ENCODE results near the gene PCSK7. TPM values are rescaled to one million over a fixed set of nuclear protein-coding genes. Genes with fewer than 3 reads are reported as not detected.

The PCSK7 gene
- total and polyA plus RNA-seq, 2 donors (not counting 3 experiments of a cell fraction or from before 2014, with no cell fraction given): 40.8 to 72.7 TPM

DNA sequence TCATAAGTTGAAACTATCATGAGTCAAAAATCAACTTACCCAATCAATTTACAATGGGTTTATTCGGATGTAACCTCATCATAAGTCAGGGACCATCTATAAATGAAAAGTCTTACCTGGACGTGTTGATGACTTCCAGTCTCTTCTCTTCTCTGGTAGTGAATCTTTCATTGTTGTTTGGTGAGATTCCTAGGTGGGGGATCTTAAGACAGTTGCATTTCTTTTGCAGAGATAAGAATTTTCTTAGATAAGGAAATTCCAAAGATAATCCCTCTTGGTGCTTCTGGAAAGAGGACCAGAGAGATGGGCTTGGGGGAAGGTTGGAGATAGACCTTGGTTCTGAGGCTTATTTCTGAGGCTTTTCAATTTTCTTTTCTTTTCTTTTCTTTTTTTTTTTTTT, 38.0 kb upstream of the PCSK7 start:
- FAIRE-seq (no peak), DNase-seq (ENCODE audit: low read depth, low spot score) (no peak)
- Histone ChIP-seq H3K4me3 (replicated peaks in 1 of 3; ENCODE audit: insufficient read depth in 1 of 3, low read depth in 1 of 3, low read length in 3 of 3) (no peak overlapping the region), H3K27me3 (ENCODE audit: control insufficient read depth in 2 of 2, insufficient read depth in 2 of 2, low read length in 2 of 2) (no peaks in the 10 kb centered on the region), H3K79me2 (ENCODE audit: control insufficient read depth, insufficient read depth, low read length) (no peaks in the 10 kb centered on the region), H3K9me1 (replicated peaks; ENCODE audit: control insufficient read depth, extremely low read depth, insufficient read depth, low read length) (no peaks in the 10 kb centered on the region), H3K4me2 (ENCODE audit: insufficient read depth, low read length) (no peak overlapping the region), H4K20me1 (replicated peaks; ENCODE audit: control insufficient read depth, extremely low read depth, insufficient read depth, low read length) (no peaks in the 10 kb centered on the region), H3K27ac (ENCODE audit: insufficient read depth, low read depth, low read length) (no peak overlapping the region), H3K36me3 (ENCODE audit: control insufficient read depth in 2 of 2, extremely low read depth in 1 of 2, insufficient read depth in 2 of 2, low read length in 2 of 2) (no peaks in the 10 kb centered on the region), H3K4me1 (ENCODE audit: control insufficient read depth, extremely low read depth, insufficient read depth, low read length) (no peaks in the 10 kb centered on the region), H3K9ac (replicated peaks; ENCODE audit: extremely low read depth, insufficient read depth, low read length) (no peak overlapping the region), H3K9me3 (replicated peaks; ENCODE audit: control insufficient read depth, insufficient read depth, low read length) (no peaks in the 10 kb centered on the region), H2AFZ (ENCODE audit: low read depth, low read length) (no peak overlapping the region)
- no TSS peak for BruUV-seq (replicated peaks)
- ChIA-PET CTCF (interaction anchor here (1.4 kb wide), 1 partner anchor 23 kb away, joined by 3 read pairs; no protein-coding TSS in a partner anchor), POLR2A (no interaction called here)
- TF ChIP-seq GATA2 (IDR thresholded peaks at IDR 0.05; ENCODE audit: insufficient read depth, insufficient read length, low read depth, low read length) (no peak), POLR2AphosphoS5 (IDR thresholded peaks at IDR 0.05; ENCODE audit: insufficient read depth, low read depth, low read length) (no peak), JUN (IDR thresholded peaks at IDR 0.05; ENCODE audit: borderline replicate concordance, insufficient read depth, insufficient read length, low read depth) (no peak), FOS (IDR thresholded peaks at IDR 0.05; ENCODE audit: borderline replicate concordance, insufficient read depth, low read length) (no peak), EZH2 (IDR thresholded peaks at IDR 0.05; ENCODE audit: borderline replicate concordance, low read depth, low read length, severe bottlenecking) (no peak), POLR2A (IDR thresholded peaks at IDR 0.05; ENCODE audit: low read depth, low read length) (no peak), MYC (IDR thresholded peaks at IDR 0.05; ENCODE audit: low read depth, low read length) (no peak)
- TF ChIP-seq, protein P1, sequence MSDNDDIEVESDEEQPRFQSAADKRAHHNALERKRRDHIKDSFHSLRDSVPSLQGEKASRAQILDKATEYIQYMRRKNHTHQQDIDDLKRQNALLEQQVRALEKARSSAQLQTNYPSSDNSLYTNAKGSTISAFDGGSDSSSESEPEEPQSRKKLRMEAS (IDR thresholded peaks at IDR 0.05; ENCODE audit: insufficient read depth, insufficient read length): no peak
- TF ChIP-seq, protein P2, sequence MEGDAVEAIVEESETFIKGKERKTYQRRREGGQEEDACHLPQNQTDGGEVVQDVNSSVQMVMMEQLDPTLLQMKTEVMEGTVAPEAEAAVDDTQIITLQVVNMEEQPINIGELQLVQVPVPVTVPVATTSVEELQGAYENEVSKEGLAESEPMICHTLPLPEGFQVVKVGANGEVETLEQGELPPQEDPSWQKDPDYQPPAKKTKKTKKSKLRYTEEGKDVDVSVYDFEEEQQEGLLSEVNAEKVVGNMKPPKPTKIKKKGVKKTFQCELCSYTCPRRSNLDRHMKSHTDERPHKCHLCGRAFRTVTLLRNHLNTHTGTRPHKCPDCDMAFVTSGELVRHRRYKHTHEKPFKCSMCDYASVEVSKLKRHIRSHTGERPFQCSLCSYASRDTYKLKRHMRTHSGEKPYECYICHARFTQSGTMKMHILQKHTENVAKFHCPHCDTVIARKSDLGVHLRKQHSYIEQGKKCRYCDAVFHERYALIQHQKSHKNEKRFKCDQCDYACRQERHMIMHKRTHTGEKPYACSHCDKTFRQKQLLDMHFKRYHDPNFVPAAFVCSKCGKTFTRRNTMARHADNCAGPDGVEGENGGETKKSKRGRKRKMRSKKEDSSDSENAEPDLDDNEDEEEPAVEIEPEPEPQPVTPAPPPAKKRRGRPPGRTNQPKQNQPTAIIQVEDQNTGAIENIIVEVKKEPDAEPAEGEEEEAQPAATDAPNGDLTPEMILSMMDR (IDR thresholded peaks at IDR 0.05; ENCODE audit: extremely low read depth in 1 of 2, insufficient read depth in 1 of 2, low read depth in 1 of 2, low read length in 2 of 2): no peak
- intact Hi-C loops (cut with micrococcal nuclease) (no loop called here), dilution Hi-C loops (cut with MboI; ENCODE audit: extremely low pct_ligation_motif_present, low sequenced_read_pairs) (no loop called here)
